GM12891 (cell line): ENCODE results near the gene ZSCAN32.
A peak's percentile ranks its signal among the peaks of the same experiment; 100 is the strongest.

Source experiments
- DNase-seq: peaks from one replicate; pipeline ENCODE4 v3.0.0; 2011; ENCODE audit warnings: low spot score; ENCODE audit not compliant: insufficient read length
- FAIRE-seq: peaks from 2 replicates; lab custom pipeline; 2011; peaks lifted over from hg19 to GRCh38; lab: Jason Lieb, UNC
- PAX5 ChIP-seq: IDR thresholded peaks from 2 replicates; pipeline ENCODE4 v1.6.1; 2011; ENCODE audit warnings: low read length, moderate library complexity, mild to moderate bottlenecking; ENCODE audit not compliant: insufficient read depth, severe bottlenecking
- POLR2A ChIP-seq: IDR thresholded peaks from 2 replicates; pipeline ENCODE4 v1.6.1; 2011; ENCODE audit warnings: low read depth, low read length, control low read depth
- POLR2AphosphoS5 ChIP-seq: IDR thresholded peaks from 2 replicates; pipeline ENCODE4 v1.6.1; 2011; ENCODE audit warnings: low read depth, low read length, control low read depth
- POU2F2 ChIP-seq: IDR thresholded peaks from 2 replicates; pipeline ENCODE4 v1.6.1; 2011; ENCODE audit warnings: low read depth, mild to moderate bottlenecking, control low read depth, low read length, moderate library complexity
- SPI1 ChIP-seq: IDR thresholded peaks from 2 replicates; pipeline ENCODE4 v1.6.1; 2011; ENCODE audit warnings: low read depth, low read length, control low read depth
- TAF1 ChIP-seq: IDR thresholded peaks from 2 replicates; pipeline ENCODE4 v1.6.1; 2011; ENCODE audit warnings: low read depth, low read length, control low read depth

Gene ZSCAN32

DNA sequence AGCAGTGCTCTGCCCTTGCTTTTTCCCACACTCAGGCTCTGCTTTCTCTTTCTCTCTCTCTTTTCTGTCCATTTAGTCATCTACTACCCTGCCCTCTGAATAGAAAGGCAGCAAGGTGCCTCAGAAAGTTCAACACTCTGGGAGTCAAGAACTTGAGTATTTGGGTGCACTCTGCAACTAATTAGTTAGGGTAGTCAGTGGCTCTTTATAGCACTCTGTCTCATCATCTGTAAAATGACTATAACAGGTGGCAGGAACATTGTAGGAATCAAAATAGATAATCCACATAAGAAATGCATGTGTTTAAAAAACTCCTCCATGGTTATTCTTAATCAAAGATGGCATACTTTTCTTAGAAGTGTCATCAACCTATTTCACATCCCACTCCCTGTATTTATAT is 37.9 kb downstream of the ZSCAN32 start:
- no peak for DNase-seq
- FAIRE-seq = no peak
- no peak for TF ChIP-seq POLR2A
- no peak for TF ChIP-seq SPI1
- TF ChIP-seq POU2F2 = no peak
- no peak for TF ChIP-seq TAF1
- TF ChIP-seq POLR2AphosphoS5 = no peak
- no peak for TF ChIP-seq PAX5

DNA sequence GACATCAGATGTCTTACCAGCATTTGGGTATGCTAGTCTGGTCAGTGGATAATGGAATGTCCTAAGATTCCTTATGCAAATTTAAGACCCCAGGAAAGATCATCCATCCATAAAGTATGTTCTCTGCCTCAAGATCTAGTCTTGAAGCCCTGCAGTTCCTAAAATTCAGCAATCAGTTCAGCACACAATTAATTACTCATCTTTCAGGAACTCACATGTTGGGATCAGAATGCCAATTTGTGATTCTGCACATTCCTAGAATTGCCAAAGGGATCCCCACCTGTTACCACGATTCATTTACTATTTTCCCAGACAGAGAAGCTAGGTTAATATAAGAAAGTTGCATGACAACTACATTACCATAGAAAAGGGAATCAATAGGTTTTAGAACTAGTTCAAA is 41.9 kb downstream of the ZSCAN32 start:
- FAIRE-seq = no peak
- TF ChIP-seq POLR2A = no peak
- TF ChIP-seq POLR2AphosphoS5 = no peak
- TF ChIP-seq POU2F2 = no peak
- TF ChIP-seq TAF1 = no peak
- TF ChIP-seq PAX5 = no peak
- no peak for TF ChIP-seq SPI1
- DNase-seq = no peak

DNA sequence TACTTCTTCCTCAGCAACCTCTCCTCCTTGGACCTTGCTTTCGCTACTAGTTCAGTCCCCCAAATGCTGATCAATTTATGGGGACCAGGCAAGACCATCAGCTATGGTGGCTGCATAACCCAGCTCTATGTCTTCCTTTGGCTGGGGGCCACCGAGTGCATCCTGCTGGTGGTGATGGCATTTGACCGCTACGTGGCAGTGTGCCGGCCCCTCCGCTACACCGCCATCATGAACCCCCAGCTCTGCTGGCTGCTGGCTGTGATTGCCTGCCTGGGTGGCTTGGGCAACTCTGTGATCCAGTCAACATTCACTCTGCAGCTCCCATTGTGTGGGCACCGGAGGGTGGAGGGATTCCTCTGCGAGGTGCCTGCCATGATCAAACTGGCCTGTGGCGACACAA is 44.7 kb downstream of the ZSCAN32 start:
- FAIRE-seq (no peak), DNase-seq (no peak)
- TF ChIP-seq PAX5 (no peak), POLR2AphosphoS5 (no peak), POU2F2 (no peak), SPI1 (no peak), TAF1 (no peak), POLR2A (no peak)

DNA sequence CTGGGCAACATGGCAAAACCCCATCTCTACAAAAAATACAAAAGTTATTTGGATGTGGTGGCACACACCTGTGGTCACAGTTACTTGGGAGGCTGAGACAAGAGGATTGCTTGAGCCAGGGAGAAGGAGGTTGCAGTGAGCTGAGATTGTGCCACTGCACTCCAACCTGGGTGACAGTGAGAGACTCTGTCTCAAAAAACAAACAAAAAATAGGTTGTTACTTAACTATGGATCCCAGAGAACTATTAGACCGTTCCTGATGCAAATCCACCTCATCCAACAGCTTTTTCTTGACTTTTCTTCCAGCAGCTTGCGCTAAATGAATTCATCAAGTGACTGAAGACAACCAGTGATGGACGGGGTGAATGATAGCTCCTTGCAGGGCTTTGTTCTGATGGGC is 45.2 kb downstream of the ZSCAN32 start, which contains the start of gene OR2C1:
Gene OR2C1, plus strand, starts transcription at position 301 of the 400 bp plus-strand sequence. Its CDS starts 52 bp downstream, at position 353.
- TF ChIP-seq POU2F2 = no peak
- no peak for TF ChIP-seq POLR2AphosphoS5
- TF ChIP-seq SPI1 = no peak
- no peak for TF ChIP-seq TAF1
- no peak for TF ChIP-seq PAX5
- no peak for TF ChIP-seq POLR2A
- DNase-seq (no peak), FAIRE-seq (no peak)

DNA sequence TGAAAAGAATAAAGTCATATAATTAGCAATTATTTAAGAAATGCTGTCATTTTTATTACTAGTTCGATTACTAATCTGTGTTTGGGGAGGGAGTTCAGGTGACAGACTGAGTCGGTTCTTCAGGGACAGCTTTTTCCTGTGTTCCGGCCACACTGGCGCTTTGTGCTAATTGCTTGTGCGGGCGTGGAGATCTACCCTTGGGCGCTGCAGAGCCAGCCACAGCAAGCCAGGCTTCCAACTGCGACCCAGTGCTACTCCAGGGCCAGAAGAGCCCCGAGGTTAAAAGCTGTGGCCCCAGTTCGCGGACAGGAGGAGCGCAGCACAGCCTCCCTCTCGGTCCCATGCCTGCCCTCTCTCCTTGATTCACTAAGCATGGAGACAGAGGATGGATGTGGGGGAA is 51.6 kb downstream of the ZSCAN32 start:
- DNase-seq (no peak), FAIRE-seq (no peak)
- TF ChIP-seq SPI1 (no peak), POLR2A (no peak), TAF1 (no peak), PAX5 (no peak)

DNA sequence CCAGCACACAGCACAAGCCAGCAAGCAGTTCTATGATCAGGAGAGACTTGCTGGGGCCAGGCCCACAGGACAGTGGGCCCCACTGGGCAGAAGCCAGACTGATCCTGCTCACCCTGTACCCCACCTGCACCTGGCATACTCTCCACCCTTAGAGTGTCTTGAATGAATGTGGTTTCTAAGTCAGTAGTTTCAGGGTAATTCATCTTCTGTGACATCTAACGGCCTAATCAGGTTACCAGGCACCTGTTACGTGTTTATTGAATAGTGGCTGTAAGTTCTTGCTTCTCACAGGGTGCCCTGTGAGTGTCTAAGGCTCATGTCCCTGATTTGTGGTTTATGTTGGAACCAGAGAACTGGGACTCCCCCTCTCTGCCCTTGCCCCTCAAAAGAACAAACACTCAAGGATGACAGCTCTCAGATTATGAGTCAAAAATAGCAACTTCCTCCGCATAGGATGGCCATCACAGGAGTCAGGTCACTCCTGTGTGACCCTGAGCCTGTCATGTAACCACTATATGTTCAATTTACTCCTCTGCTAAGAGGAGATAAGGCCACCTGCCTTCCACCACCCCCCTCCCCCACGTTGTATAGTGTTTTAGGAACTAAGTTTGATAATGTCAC is 52.1 kb downstream of the ZSCAN32 start:
- DNase-seq = no peak
- TF ChIP-seq PAX5 = no peak
- TF ChIP-seq TAF1 = no peak
- TF ChIP-seq POU2F2 = no peak
- TF ChIP-seq SPI1 = no peak
- no peak for TF ChIP-seq POLR2A
- TF ChIP-seq POLR2AphosphoS5 = no peak
- peak; percentile 51 for FAIRE-seq

DNA sequence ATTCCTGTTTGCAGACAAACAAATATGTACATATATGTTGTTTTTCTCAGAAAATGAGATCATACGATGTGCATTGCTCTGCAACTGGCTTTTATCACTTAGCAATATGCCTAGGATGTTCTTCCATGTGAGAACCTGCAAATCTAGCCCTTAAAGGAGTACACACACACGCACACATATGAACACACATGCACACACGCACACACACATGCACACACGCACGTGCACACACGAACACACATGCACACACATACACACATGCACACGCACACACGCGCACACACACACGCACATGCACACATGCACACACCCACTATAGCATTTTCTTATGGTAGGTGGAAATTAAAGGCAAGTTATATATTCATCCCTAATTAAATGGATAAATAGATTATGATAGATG is 53.2 kb downstream of the ZSCAN32 start:
- TF ChIP-seq POU2F2 = no peak
- TF ChIP-seq PAX5 = no peak
- no peak for TF ChIP-seq SPI1
- no peak for TF ChIP-seq POLR2AphosphoS5
- no peak for TF ChIP-seq TAF1
- no peak for TF ChIP-seq POLR2A
- no peak for FAIRE-seq
- no peak for DNase-seq

DNA sequence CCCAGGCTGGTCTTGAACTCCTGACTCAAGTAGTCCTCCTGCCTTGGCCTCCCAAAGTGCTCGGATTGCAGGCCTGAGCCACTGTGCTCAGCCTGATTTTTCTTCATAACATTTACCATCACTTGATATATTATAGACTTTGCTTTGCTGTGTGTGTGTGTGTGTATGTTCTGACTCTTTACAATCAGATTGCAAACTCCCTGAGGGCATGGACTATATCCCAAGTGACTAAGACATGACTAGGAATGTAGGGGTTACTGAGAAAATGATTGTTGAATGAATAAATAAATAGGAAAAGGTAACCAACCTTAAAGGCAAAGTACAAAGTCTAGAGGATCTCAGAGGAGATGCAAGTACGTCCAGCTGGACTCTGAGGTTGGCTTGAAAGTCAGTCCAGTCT is 54.8 kb downstream of the ZSCAN32 start:
- DNase-seq (no peak), FAIRE-seq (no peak)
- TF ChIP-seq POLR2A = no peak
- TF ChIP-seq PAX5 = no peak
- TF ChIP-seq SPI1 = no peak
- no peak for TF ChIP-seq POU2F2
- TF ChIP-seq POLR2AphosphoS5 = no peak
- TF ChIP-seq TAF1 = no peak
